ENCODE results near the gene E2F2. TPM values are rescaled to one million over a fixed set of nuclear protein-coding genes. Genes with fewer than 3 reads are reported as not detected.

The E2F2 gene
- total RNA-seq, 1 experiment from 2014 or later = 16.3 TPM

GRCh38 chr1:23539698-23540266, 8.7 kb upstream of the E2F2 start:
- peak overlapping the region; percentile 33; the same call in 1 of the 2 replicates for H3K9ac ChIP-seq (ENCODE audit: low read length)
- no peaks in the 10 kb centered on the region for H3K27me3 ChIP-seq (ENCODE audit: insufficient read depth, low read length)
- POLR2A ChIA-PET = interaction anchor here (1.1 to 1.6 kb wide), 5 partner anchors 12 to 195 kb away, joined by 3 to 9 read pairs (median 4); partner anchors contain the start of genes HNRNPR and RPL11
- peak overlapping the region; percentile 98 for H2AFZ ChIP-seq (ENCODE audit: low read depth, low read length, poor library complexity, severe bottlenecking)
- H3K79me2 ChIP-seq (ENCODE audit: insufficient read depth, low read length) = no peaks in the 10 kb centered on the region
- CTCF ChIA-PET = interaction anchor here (0.5 to 4.6 kb wide), 29 partner anchors 8 to 1553 kb away, joined by 3 to 114 read pairs (median 4); partner anchors contain the start of genes ASAP3, E2F2 and HTR1D
- H3K27ac ChIP-seq (ENCODE audit: low read depth, low read length) = no peak overlapping the region
- DNase-seq (ENCODE audit: low read depth, low spot score) (peak; percentile 94), ATAC-seq (peak; percentile 89)
- no peaks in the 10 kb centered on the region for H3K36me3 ChIP-seq (ENCODE audit: control insufficient read depth in 1 of 2, insufficient read depth in 2 of 2, low read length in 2 of 2)
- peaks cover 5 to 32% of the 10 kb centered on the region in 2 experiments for H3K4me1 ChIP-seq (ENCODE audit: control insufficient read depth in 1 of 2, insufficient read depth in 2 of 2, low read length in 2 of 2)
- intact Hi-C loops (cut with micrococcal nuclease) = loop anchor here (1.0 to 10.0 kb wide), 5 partner anchors 42 to 563 kb away; partner anchors contain the start of genes HNRNPR and HTR1D
- BruUV-seq (replicated peaks) = no TSS peak
- H3K9me3 ChIP-seq (ENCODE audit: control insufficient read depth in 1 of 2, insufficient read depth in 1 of 2, low read depth in 1 of 2, low read length in 2 of 2) = no peaks in the 10 kb centered on the region
- H3K9me2 ChIP-seq (ENCODE audit: insufficient read depth) = no peaks in the 10 kb centered on the region
- TF ChIP-seq YY1 (IDR thresholded peaks at IDR 0.05; ENCODE audit: extremely low read depth, insufficient replicate concordance, low read depth, low read length) = peak; percentile 78
- TF ChIP-seq TCF7L2 (IDR thresholded peaks at IDR 0.05; ENCODE audit: borderline replicate concordance, extremely low read depth, insufficient read depth, insufficient read length) = peak; percentile 24
- peak; percentile 36; the same call in 1 of the 2 replicates for TF ChIP-seq POLR2AphosphoS5 (IDR thresholded peaks at IDR 0.05; ENCODE audit: low read depth, low read length)
- TF ChIP-seq RAD21 (IDR thresholded peaks at IDR 0.05; ENCODE audit: low read depth) = peak; percentile 99
- no peak for TF ChIP-seq ELF1 (IDR thresholded peaks at IDR 0.05; ENCODE audit: borderline replicate concordance, low read depth)
- peak; percentile 20; the same call in 1 of the 2 replicates for TF ChIP-seq CBX3 (IDR thresholded peaks at IDR 0.05; ENCODE audit: low read depth)
- peak; percentile 97 to 98 (median 97) for TF ChIP-seq CTCF (IDR thresholded peaks at IDR 0.05 in 2 of 3, conservative IDR thresholded peaks at IDR 0.05 in 1 of 3; ENCODE audit: borderline replicate concordance in 1 of 3, insufficient read depth in 1 of 3, low read depth in 2 of 3, low read length in 2 of 3)
- TF ChIP-seq ZBTB33 (IDR thresholded peaks at IDR 0.05; ENCODE audit: extremely low read depth, insufficient replicate concordance, low read length) = peak; percentile 54
- no peak for TF ChIP-seq POLR2A (IDR thresholded peaks at IDR 0.05; ENCODE audit: borderline replicate concordance, extremely low read depth, insufficient read depth, insufficient read length)
- no peak for TF ChIP-seq SP1 (IDR thresholded peaks at IDR 0.05; ENCODE audit: low read depth)
- H4K20me1 ChIP-seq (ENCODE audit: insufficient read depth) = no peaks in the 10 kb centered on the region
- H3K4me3 ChIP-seq (replicated peaks in 1 of 2; ENCODE audit: low read depth in 1 of 2, low read length in 2 of 2) = peak overlapping the region; percentile 24 to 42
- peak overlapping the region; percentile 86 for H3K4me2 ChIP-seq (ENCODE audit: low read length)
- RAD21 ChIA-PET (ENCODE audit: low non-redundant PET in 1 of 2, low total read pairs in 2 of 2, uncharacterized antibody in 2 of 2, unreplicated experiment in 2 of 2) = interaction anchor here (0.6 to 1.7 kb wide), 9 partner anchors 12 to 580 kb away, joined by 3 to 31 read pairs (median 3); partner anchors contain the start of gene HTR1D (in 1 of the 2)

Measured in HCT116 (cell line).